Lower leg skin (tissue), 3 donors: ENCODE measurements around the gene DUSP8.

Experiments
- POLR2A ChIP-seq, 2 donors: fragments of 450-650 bp; IDR thresholded peaks; one replicate each; pipeline ENCODE4 v1.6.1; 2016 to 2017; ENCODE audit warnings: antibody characterized with exemption in 2 of 2, mild to moderate bottlenecking in 1 of 2, moderate library complexity in 1 of 2
- TF ChIP-seq, protein P1 (sequence below), 3 donors: fragments of 450-650 bp; IDR thresholded peaks; one replicate each; pipeline ENCODE4 v1.5.1; 2016; ENCODE audit warnings: antibody characterized with exemption in 3 of 3, mild to moderate bottlenecking in 3 of 3, moderate library complexity in 2 of 3

GRCh38 chr11:1564535-1565172 is 7.4 kb downstream of the DUSP8 start:
- no peak for TF ChIP-seq POLR2A (IDR thresholded peaks at IDR 0.05)
- TF ChIP-seq, protein P1, sequence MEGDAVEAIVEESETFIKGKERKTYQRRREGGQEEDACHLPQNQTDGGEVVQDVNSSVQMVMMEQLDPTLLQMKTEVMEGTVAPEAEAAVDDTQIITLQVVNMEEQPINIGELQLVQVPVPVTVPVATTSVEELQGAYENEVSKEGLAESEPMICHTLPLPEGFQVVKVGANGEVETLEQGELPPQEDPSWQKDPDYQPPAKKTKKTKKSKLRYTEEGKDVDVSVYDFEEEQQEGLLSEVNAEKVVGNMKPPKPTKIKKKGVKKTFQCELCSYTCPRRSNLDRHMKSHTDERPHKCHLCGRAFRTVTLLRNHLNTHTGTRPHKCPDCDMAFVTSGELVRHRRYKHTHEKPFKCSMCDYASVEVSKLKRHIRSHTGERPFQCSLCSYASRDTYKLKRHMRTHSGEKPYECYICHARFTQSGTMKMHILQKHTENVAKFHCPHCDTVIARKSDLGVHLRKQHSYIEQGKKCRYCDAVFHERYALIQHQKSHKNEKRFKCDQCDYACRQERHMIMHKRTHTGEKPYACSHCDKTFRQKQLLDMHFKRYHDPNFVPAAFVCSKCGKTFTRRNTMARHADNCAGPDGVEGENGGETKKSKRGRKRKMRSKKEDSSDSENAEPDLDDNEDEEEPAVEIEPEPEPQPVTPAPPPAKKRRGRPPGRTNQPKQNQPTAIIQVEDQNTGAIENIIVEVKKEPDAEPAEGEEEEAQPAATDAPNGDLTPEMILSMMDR (IDR thresholded peaks at IDR 0.05): no peak
